HepG2 (cell line): Measurements from ENCODE around the gene LMF2. TPM values are rescaled to one million over a fixed set of nuclear protein-coding genes. Genes with fewer than 3 reads are reported as not detected.

ENCODE experiments used
- ATAC-seq: fragments of 200-7000 bp; cut with Tn5 transposase; 3 replicates; pipeline ENCODE4 v1.9.1; 2020; ENCODE audit warnings: mild to moderate bottlenecking, moderate library complexity
- BruUV-seq: library from RNA; stranded (reverse); fragments of 400-500 nt; replicated peaks from 2 replicates; lab custom pipeline; 2021; lab: Mats Ljungman, UMichigan
- CTCF ChIA-PET: fragments of 300-600 bp; formaldehyde crosslinking; extraction: SDS; loops from one replicate; lab custom pipeline; 2021; ENCODE audit warnings: low total read pairs, inconsistent platforms, low intra/inter-chr PET ratio; lab: Yijun Ruan, JAX
- POLR2A ChIA-PET: fragments of 350-600 bp; sonication (Branson Sonifier 250); formaldehyde crosslinking; loops from one replicate; lab custom pipeline; 2020; ENCODE audit warnings: antibody characterized with exemption, inconsistent platforms; lab: Yijun Ruan, JAX
- DNase-seq: peaks from one replicate; pipeline ENCODE4 v3.0.0-alpha.2; 2015; ENCODE audit warnings: low spot score
- FAIRE-seq: peaks from 3 replicates; lab custom pipeline; 2011; peaks lifted over from hg19 to GRCh38; lab: Jason Lieb, UNC
- H2AFZ ChIP-seq: one replicate; pipeline ENCODE4 v1.6.1; 2011; ENCODE audit warnings: low read length, inconsistent platforms
- H3K27ac ChIP-seq: fragments of 300-600 bp; 3 replicates; pipeline ENCODE4 v1.8.0; 2011; ENCODE audit warnings: mixed run types, mild to moderate bottlenecking, mixed read lengths, low read length, inconsistent platforms; ENCODE audit not compliant: insufficient read depth; ENCODE audit errors: extremely low read length
- H3K27me3 ChIP-seq, 2 experiments: fragments of 200-600 bp in 1 of 2; 2 replicates in 1 of 2; 3 replicates in 1 of 2; pipeline versions ENCODE4 v1.6.0 to v1.8.0; 2011; ENCODE audit warnings: low read length in 2 of 2, mild to moderate bottlenecking in 2 of 2, moderate library complexity in 2 of 2, inconsistent platforms in 1 of 2; ENCODE audit not compliant: insufficient read depth in 2 of 2, control insufficient read depth in 1 of 2
- H3K36me3 ChIP-seq, 2 experiments: fragments of 200-600 bp in 1 of 2; replicated peaks in 1 of 2; 2 replicates in 1 of 2; 3 replicates in 1 of 2; pipeline versions ENCODE4 v1.5.1 to v1.8.0; 2011; ENCODE audit warnings: low read length in 2 of 2, inconsistent platforms in 1 of 2; ENCODE audit not compliant: insufficient read depth in 2 of 2, control insufficient read depth in 1 of 2
- H3K4me1 ChIP-seq: 2 replicates; pipeline ENCODE4 v1.5.1; 2012; ENCODE audit warnings: low read length, inconsistent platforms; ENCODE audit not compliant: insufficient read depth
- H3K4me2 ChIP-seq: 2 replicates; pipeline ENCODE4 v1.6.0; 2011; ENCODE audit warnings: low read depth, low read length, inconsistent platforms
- H3K4me3 ChIP-seq, 3 experiments: fragments of 200-600 bp in 1 of 3; sonication (generic), shearing (Covaris generic) in 1 of 3; replicated peaks in 1 of 3; 2 replicates each; pipeline ENCODE4 v1.5.1; 2011 to 2016; ENCODE audit warnings: low read length in 3 of 3, inconsistent platforms in 2 of 3, low read depth in 2 of 3, mild to moderate bottlenecking in 2 of 3, control low read depth in 1 of 3, mixed read lengths in 1 of 3; ENCODE audit not compliant: insufficient read depth in 1 of 3
- H3K79me2 ChIP-seq: one replicate; pipeline ENCODE4 v1.6.1; 2011; ENCODE audit warnings: low read length, inconsistent platforms; ENCODE audit not compliant: insufficient read depth
- H3K9ac ChIP-seq: 2 replicates; pipeline ENCODE4 v1.6.0; 2011; ENCODE audit warnings: mild to moderate bottlenecking, low read depth, low read length, inconsistent platforms; ENCODE audit not compliant: insufficient read depth
- H3K9me3 ChIP-seq: 2 replicates; pipeline ENCODE4 v1.5.1; 2012; ENCODE audit warnings: mild to moderate bottlenecking, low read length
- H4K20me1 ChIP-seq: 2 replicates; pipeline ENCODE4 v1.6.0; 2011; ENCODE audit warnings: inconsistent platforms, mild to moderate bottlenecking, low read length, moderate library complexity; ENCODE audit not compliant: insufficient read depth
- BRCA1 ChIP-seq: sonication (generic); formaldehyde crosslinking; IDR thresholded peaks from 2 replicates; pipeline ENCODE4 v1.4.0; 2020; ENCODE audit warnings: missing genetic modification reagents
- ESRRA ChIP-seq: sonication (generic); formaldehyde crosslinking; IDR thresholded peaks from 2 replicates; pipeline ENCODE4 v1.5.1; 2020; ENCODE audit warnings: mild to moderate bottlenecking, low read depth, missing genetic modification reagents
- HNRNPLL ChIP-seq: fragments of 200-400 bp; formaldehyde crosslinking; IDR thresholded peaks from 2 replicates; pipeline ENCODE4 v1.6.1; 2017; ENCODE audit warnings: mild to moderate bottlenecking, low read depth, low read length; ENCODE audit not compliant: poor library complexity, severe bottlenecking
- KLF12 ChIP-seq: sonication (generic); formaldehyde crosslinking; IDR thresholded peaks from 2 replicates; pipeline ENCODE4 v1.4.0; 2020; ENCODE audit warnings: missing genetic modification reagents, borderline replicate concordance
- MTF2 ChIP-seq: sonication (generic); formaldehyde crosslinking; IDR thresholded peaks from 2 replicates; pipeline ENCODE4 v1.5.0; 2020; ENCODE audit warnings: missing genetic modification reagents, borderline replicate concordance
- NR1H2 ChIP-seq: sonication (generic); formaldehyde crosslinking; IDR thresholded peaks from 2 replicates; pipeline ENCODE4 v1.8.1; 2022; ENCODE audit warnings: low read depth, missing genetic modification reagents, borderline replicate concordance
- PCBP2 ChIP-seq: fragments of 200-400 bp; formaldehyde crosslinking; optimal IDR thresholded peaks from 2 replicates; pipeline ENCODE3; 2018; ENCODE audit warnings: low read length, low read depth; ENCODE audit not compliant: poor library complexity, severe bottlenecking
- SRSF9 ChIP-seq: fragments of 200-400 bp; formaldehyde crosslinking; IDR thresholded peaks from 2 replicates; pipeline ENCODE4 v1.6.1; 2018; ENCODE audit warnings: borderline replicate concordance, mild to moderate bottlenecking, low read depth, low read length; ENCODE audit not compliant: insufficient read depth, poor library complexity, severe bottlenecking
- TAF15 ChIP-seq: fragments of 200-400 bp; formaldehyde crosslinking; IDR thresholded peaks from one replicate; pipeline ENCODE4 v1.6.1; 2018; ENCODE audit warnings: mild to moderate bottlenecking, low read depth, low read length; ENCODE audit not compliant: poor library complexity, severe bottlenecking
- YEATS4 ChIP-seq: sonication (generic); formaldehyde crosslinking; IDR thresholded peaks from 2 replicates; pipeline ENCODE4 v1.4.0; 2020; ENCODE audit warnings: missing genetic modification reagents, borderline replicate concordance
- ZNF235 ChIP-seq: sonication (generic); formaldehyde crosslinking; IDR thresholded peaks from 2 replicates; pipeline ENCODE4 v1.8.1; 2023; ENCODE audit warnings: mild to moderate bottlenecking, missing genetic modification reagents, borderline replicate concordance
- ZNF563 ChIP-seq: sonication (generic); formaldehyde crosslinking; IDR thresholded peaks from 2 replicates; pipeline ENCODE4 v1.8.0; 2022; ENCODE audit warnings: mild to moderate bottlenecking, moderate library complexity, missing genetic modification reagents
- ZNF766 ChIP-seq: sonication (generic); formaldehyde crosslinking; IDR thresholded peaks from 2 replicates; pipeline ENCODE4 v1.5.0; 2020; ENCODE audit warnings: missing genetic modification reagents, borderline replicate concordance
- ZNF768 ChIP-seq: sonication (generic); formaldehyde crosslinking; IDR thresholded peaks from 2 replicates; pipeline ENCODE4 v1.4.0; 2020; ENCODE audit warnings: missing genetic modification reagents
- WGBS: methylation state at CpG from one replicate; pipeline ENCODE4 v1.1.6; 2017; ENCODE audit warnings: low lambda C conversion rate; 5-methylcytosine and 5-hydroxymethylcytosine counted together
- in situ Hi-C: cut with HindIII; loops from 2 replicates; pipeline ENCODE4 v1.10.0; 2017; ENCODE audit warnings: low pct_unique_long_range_greater_than_20kb; ENCODE audit not compliant: extremely low pct_ligation_motif_present
- intact Hi-C: fragments of 100-400 bp; cut with micrococcal nuclease; formaldehyde crosslinking; loops from one replicate; pipeline ENCODE4 v1.10.0; 2022; ENCODE audit not compliant: unreplicated experiment
- polyA plus RNA-seq, 8 experiments: library from polyadenylated mRNA; depleted of rRNA in 3 of 8; stranded (reverse) in 7 of 8; unstranded in 1 of 8; fragments of >200 nt; fragmentation: Illumina TruSeq in 4 of 8; extraction: Trizol in 4 of 8; gene quantifications; 2 replicates each; pipeline versions ENCODE4 v1.2.1 to v1.2.3, GENCODE V29; 2011 to 2016; ENCODE audit warnings: low read depth in 4 of 8, missing spikeins in 1 of 8, mixed read lengths in 1 of 8; ENCODE audit not compliant: insufficient read depth in 1 of 8
- total RNA-seq, 5 experiments: library from RNA; depleted of rRNA; stranded (reverse); fragments of >200 nt; fragmentation: Illumina TruSeq; extraction: Trizol; gene quantifications; 2 replicates each; pipeline ENCODE4 v1.2.3, GENCODE V29; 2016; ENCODE audit warnings: low read depth in 1 of 5
- TF ChIP-seq, protein P1 (sequence below), 2 experiments: sonication (generic) in 1 of 2; formaldehyde crosslinking in 1 of 2; IDR thresholded peaks; 2 replicates each; pipeline versions ENCODE4 v1.6.1 to v1.9.0; 2014 to 2022; ENCODE audit warnings: antibody characterized with exemption in 1 of 2, borderline replicate concordance in 1 of 2, inconsistent platforms in 1 of 2, low read depth in 1 of 2, missing genetic modification reagents in 1 of 2

LMF2 gene
- total and polyA plus RNA-seq, 2 of the 13 experiments (the other 11 are each of a cell fraction or from before 2014, with no cell fraction given): 23.3 to 30.6 TPM

DNA sequence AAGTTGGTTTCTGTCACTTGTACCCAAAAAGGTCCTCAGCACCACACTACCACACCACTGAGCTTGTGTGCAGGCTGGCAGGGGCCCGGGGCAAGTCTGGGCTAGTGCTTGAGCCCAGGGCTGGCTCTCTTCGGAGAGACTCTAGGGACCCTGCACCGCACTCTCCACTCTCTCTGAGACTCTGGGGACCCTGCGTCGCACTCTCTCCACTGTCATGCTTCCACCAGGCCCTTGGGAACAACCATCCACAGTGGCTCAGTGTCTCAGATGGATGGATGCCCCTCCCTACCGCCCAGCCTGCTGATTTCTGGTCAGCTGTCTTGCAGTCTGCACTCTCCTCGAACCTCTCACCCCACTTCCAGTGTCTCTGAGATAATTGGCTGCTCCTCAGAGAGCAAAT, 30.6 kb downstream of the LMF2 start:
- Histone ChIP-seq H3K27ac (no peak overlapping the region), H3K9ac (no peak overlapping the region), H3K4me3 (no peak overlapping the region), H3K4me2 (no peak overlapping the region), H3K27me3 (peaks cover 0 to 4% of the 10 kb centered on the region in 2 experiments; a peak in 1 of 5 replicates), H3K4me1 (peaks cover 47% of the 10 kb centered on the region), H4K20me1 (peaks cover 21% of the 10 kb centered on the region), H3K36me3 (no peaks in the 10 kb centered on the region), H2AFZ (no peak overlapping the region), H3K9me3 (no peaks in the 10 kb centered on the region), H3K79me2 (peaks cover 24% of the 10 kb centered on the region)
- WGBS: 76% methylated on average over 7 of the region's 7 CpGs
- ChIA-PET POLR2A (no interaction called here), CTCF (no interaction called here)
- ATAC-seq (no peak), DNase-seq (no peak), FAIRE-seq (no peak)
- in situ Hi-C loops (no loop called here), intact Hi-C loops (no loop called here)
- TF ChIP-seq BRCA1 (CRISPR knock-in tag) (no peak), YEATS4 (no peak), KLF12 (no peak), ZNF766 (CRISPR knock-in tag) (no peak), ZNF235 (CRISPR knock-in tag) (no peak), ZNF768 (CRISPR knock-in tag) (no peak), ESRRA (CRISPR knock-in tag) (no peak), PCBP2 (no peak), TAF15 (no peak), ZNF563 (CRISPR knock-in tag) (no peak), MTF2 (CRISPR knock-in tag) (no peak), HNRNPLL (no peak), SRSF9 (no peak), NR1H2 (CRISPR knock-in tag) (no peak)
- TF ChIP-seq, protein P1, sequence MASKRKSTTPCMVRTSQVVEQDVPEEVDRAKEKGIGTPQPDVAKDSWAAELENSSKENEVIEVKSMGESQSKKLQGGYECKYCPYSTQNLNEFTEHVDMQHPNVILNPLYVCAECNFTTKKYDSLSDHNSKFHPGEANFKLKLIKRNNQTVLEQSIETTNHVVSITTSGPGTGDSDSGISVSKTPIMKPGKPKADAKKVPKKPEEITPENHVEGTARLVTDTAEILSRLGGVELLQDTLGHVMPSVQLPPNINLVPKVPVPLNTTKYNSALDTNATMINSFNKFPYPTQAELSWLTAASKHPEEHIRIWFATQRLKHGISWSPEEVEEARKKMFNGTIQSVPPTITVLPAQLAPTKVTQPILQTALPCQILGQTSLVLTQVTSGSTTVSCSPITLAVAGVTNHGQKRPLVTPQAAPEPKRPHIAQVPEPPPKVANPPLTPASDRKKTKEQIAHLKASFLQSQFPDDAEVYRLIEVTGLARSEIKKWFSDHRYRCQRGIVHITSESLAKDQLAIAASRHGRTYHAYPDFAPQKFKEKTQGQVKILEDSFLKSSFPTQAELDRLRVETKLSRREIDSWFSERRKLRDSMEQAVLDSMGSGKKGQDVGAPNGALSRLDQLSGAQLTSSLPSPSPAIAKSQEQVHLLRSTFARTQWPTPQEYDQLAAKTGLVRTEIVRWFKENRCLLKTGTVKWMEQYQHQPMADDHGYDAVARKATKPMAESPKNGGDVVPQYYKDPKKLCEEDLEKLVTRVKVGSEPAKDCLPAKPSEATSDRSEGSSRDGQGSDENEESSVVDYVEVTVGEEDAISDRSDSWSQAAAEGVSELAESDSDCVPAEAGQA (IDR thresholded peaks at IDR 0.05; ENCODE audit: low read depth): no peak
- TF ChIP-seq, protein P1 (CRISPR knock-in tag; IDR thresholded peaks at IDR 0.05; ENCODE audit: borderline replicate concordance): no peak
- no TSS peak for BruUV-seq
